Measurements from ENCODE around the gene ZNF652. TPM values are rescaled to one million over a fixed set of nuclear protein-coding genes. Genes with fewer than 3 reads are reported as not detected.
"Not testable (repeated sequence)": the region's sequence is repeated elsewhere in the genome, so short reads cannot be mapped to it uniquely, and the experiment has no call there.

The ZNF652 gene
- total RNA-seq, 3 donors from 2014 or later = 44.4 to 117 (median 46.9) TPM

DNA sequence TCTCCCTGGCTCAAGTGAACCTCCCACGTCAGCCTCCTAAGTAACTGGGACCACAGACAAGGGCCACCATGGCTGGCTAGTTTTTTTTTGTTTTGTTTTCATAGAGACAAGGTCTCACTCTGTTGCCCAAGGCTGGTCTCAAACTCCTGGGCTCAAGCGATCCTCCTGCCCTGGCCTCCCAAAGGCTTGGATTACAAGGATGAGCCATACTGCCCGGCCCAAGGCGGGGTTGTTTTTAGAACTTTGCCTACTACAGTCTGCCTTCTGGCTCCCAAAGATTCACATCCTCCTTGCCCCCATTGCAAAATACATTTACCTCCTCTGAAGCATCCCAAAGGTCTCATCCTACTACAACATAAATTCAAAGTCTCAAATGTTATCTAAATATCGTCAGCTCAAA lies 82.0 kb downstream of the ZNF652 start:
- TF ChIP-seq, protein P1, sequence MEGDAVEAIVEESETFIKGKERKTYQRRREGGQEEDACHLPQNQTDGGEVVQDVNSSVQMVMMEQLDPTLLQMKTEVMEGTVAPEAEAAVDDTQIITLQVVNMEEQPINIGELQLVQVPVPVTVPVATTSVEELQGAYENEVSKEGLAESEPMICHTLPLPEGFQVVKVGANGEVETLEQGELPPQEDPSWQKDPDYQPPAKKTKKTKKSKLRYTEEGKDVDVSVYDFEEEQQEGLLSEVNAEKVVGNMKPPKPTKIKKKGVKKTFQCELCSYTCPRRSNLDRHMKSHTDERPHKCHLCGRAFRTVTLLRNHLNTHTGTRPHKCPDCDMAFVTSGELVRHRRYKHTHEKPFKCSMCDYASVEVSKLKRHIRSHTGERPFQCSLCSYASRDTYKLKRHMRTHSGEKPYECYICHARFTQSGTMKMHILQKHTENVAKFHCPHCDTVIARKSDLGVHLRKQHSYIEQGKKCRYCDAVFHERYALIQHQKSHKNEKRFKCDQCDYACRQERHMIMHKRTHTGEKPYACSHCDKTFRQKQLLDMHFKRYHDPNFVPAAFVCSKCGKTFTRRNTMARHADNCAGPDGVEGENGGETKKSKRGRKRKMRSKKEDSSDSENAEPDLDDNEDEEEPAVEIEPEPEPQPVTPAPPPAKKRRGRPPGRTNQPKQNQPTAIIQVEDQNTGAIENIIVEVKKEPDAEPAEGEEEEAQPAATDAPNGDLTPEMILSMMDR (IDR thresholded peaks at IDR 0.05) = no peak
- Histone ChIP-seq H3K36me3 (ENCODE audit: low read depth) (no peaks in the 10 kb centered on the region), H3K4me3 (no peak overlapping the region), H3K4me1 (ENCODE audit: low read depth) (no peaks in the 10 kb centered on the region), H3K9me3 (no peaks in the 10 kb centered on the region)
- intact Hi-C loops (cut with DNase I, micrococcal nuclease) = no loop called here
- ATAC-seq = no peak
- no peak for DNase-seq

DNA sequence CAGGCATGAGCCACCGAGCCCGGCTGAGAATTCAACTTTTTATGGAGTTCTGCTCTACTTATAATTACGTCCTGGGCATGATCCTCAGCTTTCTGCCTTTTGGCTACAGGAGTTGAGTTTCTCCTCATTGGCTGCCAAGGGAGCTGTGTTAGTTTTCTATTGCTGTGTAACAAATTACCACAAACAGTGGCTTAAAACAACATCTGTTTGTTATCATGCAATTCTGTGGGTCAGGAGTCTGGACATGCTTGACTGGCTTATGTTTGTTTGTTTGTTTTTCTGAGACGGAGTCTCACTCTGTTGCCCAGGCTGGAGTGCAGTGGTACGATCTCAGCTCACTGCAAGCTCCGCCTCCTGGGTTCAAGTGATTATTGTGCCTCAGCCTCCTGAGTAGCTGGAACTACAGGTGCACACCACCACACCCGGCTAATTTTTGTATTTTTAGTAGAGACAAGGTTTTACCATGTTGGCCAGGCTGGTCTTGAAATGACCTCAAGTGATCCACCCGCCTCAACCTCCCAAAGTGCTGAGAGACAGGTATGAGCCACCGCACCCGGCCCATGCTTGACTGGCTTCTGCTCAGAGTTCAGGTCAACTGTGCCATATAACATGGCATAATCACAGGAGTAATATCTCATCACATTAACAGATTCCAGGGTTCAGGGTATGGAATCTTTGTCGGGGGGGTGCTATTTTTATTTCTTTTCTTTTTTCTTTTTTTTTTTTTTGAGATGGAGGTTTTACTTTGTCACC lies 82.6 kb downstream of the ZNF652 start:
- H3K9me3 ChIP-seq; H3K4me1 ChIP-seq (ENCODE audit: low read depth); H3K36me3 ChIP-seq (ENCODE audit: low read depth); H3K4me3 ChIP-seq; intact Hi-C loops (cut with DNase I, micrococcal nuclease); ATAC-seq; DNase-seq: not testable (repeated sequence)

DNA sequence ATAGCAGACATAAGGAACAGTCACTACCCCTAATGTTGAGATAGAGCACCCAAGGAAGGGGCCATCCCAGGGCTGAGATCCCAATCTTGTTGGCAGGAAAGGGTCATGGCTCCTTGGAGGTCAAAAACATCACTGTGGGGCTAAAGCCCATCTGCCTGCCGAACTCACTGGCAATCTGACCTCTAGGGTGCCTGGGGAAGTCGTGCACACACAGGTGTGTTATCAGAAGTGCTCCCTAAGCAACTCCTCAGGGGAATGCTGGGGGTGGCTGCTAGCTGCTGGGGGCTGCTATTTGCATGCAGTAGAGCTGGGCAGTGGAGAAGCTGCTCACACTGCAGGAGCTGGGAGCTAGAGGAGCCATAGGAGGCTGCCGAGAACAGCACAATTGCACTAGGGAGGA lies 84.0 kb downstream of the ZNF652 start:
- TF ChIP-seq, protein P1 (IDR thresholded peaks at IDR 0.05) = no peak
- no peaks in the 10 kb centered on the region for H3K36me3 ChIP-seq (ENCODE audit: low read depth)
- DNase-seq = no peak
- H3K4me1 ChIP-seq (ENCODE audit: low read depth) = no peaks in the 10 kb centered on the region
- intact Hi-C loops (cut with DNase I, micrococcal nuclease) = no loop called here
- no peaks in the 10 kb centered on the region for H3K9me3 ChIP-seq
- H3K4me3 ChIP-seq = no peak overlapping the region
- no peak for ATAC-seq

DNA sequence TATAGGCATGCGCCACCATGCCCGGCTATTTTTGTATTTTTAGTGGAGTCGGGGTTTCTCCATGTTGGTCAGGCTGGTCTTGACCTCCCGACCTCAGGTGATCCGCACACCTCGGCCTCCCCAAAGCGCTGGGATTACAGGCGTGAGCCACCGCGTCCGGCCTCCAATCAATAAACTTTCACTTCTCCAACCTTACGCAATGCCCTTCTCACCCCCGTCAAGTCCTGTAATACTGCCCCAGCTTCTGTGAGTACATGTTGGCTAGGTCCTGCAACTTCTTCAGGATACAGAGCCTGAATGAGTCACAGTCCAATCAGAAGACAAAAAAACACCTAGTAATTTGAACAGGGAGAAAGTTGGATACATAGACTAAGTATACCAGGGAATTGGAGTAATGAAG lies 84.4 kb downstream of the ZNF652 start:
- intact Hi-C loops (cut with DNase I, micrococcal nuclease) = no loop called here
- no peak overlapping the region for H3K4me3 ChIP-seq
- DNase-seq = no peak
- H3K36me3 ChIP-seq (ENCODE audit: low read depth) = no peaks in the 10 kb centered on the region
- no peaks in the 10 kb centered on the region for H3K9me3 ChIP-seq
- no peak for ATAC-seq
- TF ChIP-seq, protein P1 (IDR thresholded peaks at IDR 0.05) = no peak
- no peaks in the 10 kb centered on the region for H3K4me1 ChIP-seq (ENCODE audit: low read depth)

DNA sequence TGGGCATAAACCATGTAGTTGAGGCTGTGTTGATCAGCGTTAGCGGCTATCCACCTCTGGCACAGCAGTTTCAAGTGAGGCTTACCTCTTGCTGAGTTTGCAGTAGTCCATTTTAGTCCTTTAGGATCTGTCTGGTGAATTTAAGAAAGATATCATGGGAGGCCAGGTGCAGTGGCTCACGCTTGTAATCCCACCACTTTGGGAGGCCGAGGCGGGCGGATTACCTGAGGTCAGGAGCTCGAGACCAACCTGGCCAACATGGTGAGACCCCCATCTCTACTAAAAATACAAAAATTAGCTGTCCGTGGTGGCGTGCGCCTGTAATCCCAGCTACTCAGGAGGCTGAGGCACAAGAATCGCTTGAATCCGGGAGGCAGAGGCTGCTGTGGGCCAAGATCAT lies 86.1 kb downstream of the ZNF652 start:
- H3K4me3 ChIP-seq; H3K9me3 ChIP-seq; H3K4me1 ChIP-seq (ENCODE audit: low read depth); ATAC-seq; H3K36me3 ChIP-seq (ENCODE audit: low read depth); intact Hi-C loops (cut with DNase I, micrococcal nuclease); DNase-seq: not testable (repeated sequence)

DNA sequence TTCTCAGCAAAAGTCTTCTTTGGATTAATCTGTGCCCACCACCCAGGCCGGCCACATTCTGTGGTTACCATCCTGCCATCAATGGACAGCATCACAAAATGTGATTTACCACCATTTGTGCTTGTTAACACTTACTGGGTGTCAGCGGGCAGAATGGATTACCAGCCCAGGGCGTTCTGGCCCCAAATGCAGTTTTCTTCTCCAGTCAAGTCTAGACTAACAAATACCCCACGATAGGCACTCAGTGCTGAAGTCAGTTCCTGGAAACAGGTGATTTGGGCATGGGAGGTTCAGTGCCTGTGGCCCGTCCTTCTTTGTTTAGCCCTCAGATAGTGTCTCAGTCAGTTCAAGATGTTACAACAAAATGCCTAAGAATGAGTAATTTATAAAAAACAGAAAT lies 92.7 kb downstream of the ZNF652 start:
- DNase-seq = no peak
- TF ChIP-seq, protein P1 (IDR thresholded peaks at IDR 0.05) = no peak
- no peak overlapping the region for H3K4me3 ChIP-seq
- ATAC-seq = no peak
- no peaks in the 10 kb centered on the region for H3K4me1 ChIP-seq (ENCODE audit: low read depth)
- no peaks in the 10 kb centered on the region for H3K9me3 ChIP-seq
- no peaks in the 10 kb centered on the region for H3K36me3 ChIP-seq (ENCODE audit: low read depth)
- intact Hi-C loops (cut with DNase I, micrococcal nuclease) = no loop called here

DNA sequence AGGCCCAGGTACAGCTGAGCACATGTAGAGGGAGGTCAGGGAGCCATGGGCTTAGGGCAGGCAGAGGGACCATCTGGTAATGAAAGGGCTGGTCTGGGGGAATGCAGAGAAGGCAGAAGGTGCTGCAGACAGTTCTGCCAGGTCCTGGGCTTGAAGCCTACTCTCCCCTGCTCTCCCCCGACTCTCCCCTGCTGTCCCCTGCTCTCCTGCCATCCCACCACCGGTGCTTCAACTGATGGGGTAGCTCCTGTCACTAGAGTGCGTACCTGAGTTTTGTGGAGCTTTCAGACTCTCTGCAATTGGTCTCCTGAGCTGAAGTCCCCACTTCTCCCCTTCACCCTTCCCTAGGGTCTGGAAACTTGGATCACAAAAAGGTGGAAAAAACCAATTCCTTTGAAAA lies 94.1 kb downstream of the ZNF652 start:
- DNase-seq (no peak), ATAC-seq (no peak)
- TF ChIP-seq, protein P1 (IDR thresholded peaks at IDR 0.05) = no peak
- Histone ChIP-seq H3K4me3 (no peak overlapping the region), H3K4me1 (ENCODE audit: low read depth) (no peaks in the 10 kb centered on the region), H3K36me3 (ENCODE audit: low read depth) (no peaks in the 10 kb centered on the region), H3K9me3 (no peaks in the 10 kb centered on the region)
- intact Hi-C loops (cut with DNase I, micrococcal nuclease) = no loop called here

Measured in mucosa of descending colon (tissue), 3 donors.